Measurements from ENCODE around the gene FBXO27. TPM values are rescaled to one million over a fixed set of nuclear protein-coding genes. Genes with fewer than 3 reads are reported as not detected.

Gene FBXO27
- total RNA-seq, 1 experiment from 2014 or later = 18.9 TPM

- ChIA-PET CTCF (interaction anchor here (0.5 to 4.6 kb wide), 38 partner anchors 9 to 408 kb away, joined by 3 to 28 read pairs (median 4); partner anchors contain the start of genes FBXO17, FBXO27, IFNL1 and SAMD4B), POLR2A (interaction anchor here (0.8 kb wide), 1 partner anchor 19 kb away, joined by 3 read pairs; no protein-coding TSS in a partner anchor)
- H3K27ac Mint-ChIP-seq = no peak overlapping the region
- H3K27me3 Mint-ChIP-seq (ENCODE audit: low read depth) = peaks cover 12% of the 10 kb centered on the region
- H3K4me1 Mint-ChIP-seq = no peaks in the 10 kb centered on the region
- ATAC-seq (peak; percentile 98), DNase-seq (ENCODE audit: low spot score) (peak; percentile 83)
- H3K36me3 Mint-ChIP-seq = no peaks in the 10 kb centered on the region
- TF ChIP-seq ZBTB21 (CRISPR knock-in tag; IDR thresholded peaks at IDR 0.05; ENCODE audit: borderline replicate concordance) (no peak), PREB (CRISPR knock-in tag; IDR thresholded peaks at IDR 0.05; ENCODE audit: borderline replicate concordance) (no peak), ZNF219 (CRISPR knock-in tag; IDR thresholded peaks at IDR 0.05; ENCODE audit: borderline replicate concordance) (no peak), ARID4B (CRISPR knock-in tag; IDR thresholded peaks at IDR 0.05; ENCODE audit: borderline replicate concordance) (no peak), GABPB1 (CRISPR knock-in tag; IDR thresholded peaks at IDR 0.05) (no peak), CBFB (CRISPR knock-in tag; IDR thresholded peaks at IDR 0.05; ENCODE audit: low read depth) (no peak), CTCF (IDR thresholded peaks at IDR 0.05) (peak; percentile 96), CREM (CRISPR knock-in tag; IDR thresholded peaks at IDR 0.05) (no peak), E2F1 (CRISPR knock-in tag; IDR thresholded peaks at IDR 0.05) (0 out of 2 replicates have a peak, but pooled peaks have one; percentile 22), ZMAT4 (CRISPR knock-in tag; IDR thresholded peaks at IDR 0.05) (no peak), TP53 (CRISPR knock-in tag; IDR thresholded peaks at IDR 0.05) (no peak), PRDM15 (CRISPR knock-in tag; IDR thresholded peaks at IDR 0.05) (no peak), ZNF121 (CRISPR knock-in tag; IDR thresholded peaks at IDR 0.05) (peak; percentile 92), NFE2L1 (CRISPR knock-in tag; IDR thresholded peaks at IDR 0.05) (no peak), TCF7 (CRISPR knock-in tag; IDR thresholded peaks at IDR 0.05; ENCODE audit: low read depth) (no peak), GTF2I (CRISPR knock-in tag; conservative IDR thresholded peaks at IDR 0.05) (no peak), ZNF263 (CRISPR knock-in tag; IDR thresholded peaks at IDR 0.05; ENCODE audit: low read depth) (no peak), ZNF138 (CRISPR knock-in tag; conservative IDR thresholded peaks at IDR 0.05) (no peak), MAX (CRISPR knock-in tag; IDR thresholded peaks at IDR 0.05) (0 out of 2 replicates have a peak, but pooled peaks have one; percentile 38)
- peaks cover 16% of the 10 kb centered on the region for H3K9me3 Mint-ChIP-seq
- H3K4me3 Mint-ChIP-seq = no peak overlapping the region
Measured at GRCh38 chr19:39052243-39052746, 19.9 kb upstream of the FBXO27 start.
